HG02870 (cell line): ENCODE measurements around the gene PPL.

Source experiments
- ATAC-seq: cut with Tn5 transposase; IDR thresholded peaks from one replicate; pipeline ENCODE4 v1.9.1; 2021; ENCODE audit warnings: mild to moderate bottlenecking, moderate library complexity; ENCODE audit not compliant: unreplicated experiment

Gene PPL

DNA sequence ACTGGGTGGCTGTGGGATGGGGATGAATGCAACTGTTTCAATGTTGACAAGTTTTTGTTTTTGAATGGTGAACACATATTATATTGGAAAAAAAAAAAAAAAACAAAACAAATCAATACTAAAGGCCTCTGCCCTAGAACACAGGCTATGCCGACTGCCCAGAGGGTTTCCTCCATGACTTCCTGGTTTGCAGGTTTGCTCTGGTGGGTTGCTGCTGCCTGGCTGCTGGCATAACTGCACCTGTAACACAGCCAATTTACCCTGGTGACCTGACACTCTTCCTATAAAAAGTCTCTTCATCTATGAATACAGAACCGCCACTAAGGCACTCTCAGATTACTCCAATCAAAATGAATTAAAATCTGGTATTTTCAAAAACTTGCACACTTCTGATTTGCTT, 100.2 kb downstream of the PPL start:
- no peak for ATAC-seq

DNA sequence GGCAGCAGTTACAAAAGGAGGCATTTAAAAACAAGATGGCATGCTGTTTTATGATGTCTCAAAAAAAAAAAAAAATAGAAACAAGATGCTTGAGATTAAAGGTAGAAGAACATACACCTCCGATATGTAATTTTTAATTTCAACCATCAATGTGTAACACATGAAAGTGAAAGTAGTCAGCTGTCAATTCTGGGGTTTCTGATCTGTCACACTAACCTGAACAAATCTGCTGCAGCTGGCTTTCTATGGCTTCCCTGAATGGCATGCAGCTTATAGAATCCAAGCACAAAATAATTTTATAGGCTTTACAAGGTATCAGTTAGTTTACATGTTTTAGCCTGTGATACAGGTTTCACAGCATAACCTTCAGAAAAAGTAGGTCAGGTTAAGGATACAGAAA, 103.4 kb downstream of the PPL start:
- no peak for ATAC-seq

DNA sequence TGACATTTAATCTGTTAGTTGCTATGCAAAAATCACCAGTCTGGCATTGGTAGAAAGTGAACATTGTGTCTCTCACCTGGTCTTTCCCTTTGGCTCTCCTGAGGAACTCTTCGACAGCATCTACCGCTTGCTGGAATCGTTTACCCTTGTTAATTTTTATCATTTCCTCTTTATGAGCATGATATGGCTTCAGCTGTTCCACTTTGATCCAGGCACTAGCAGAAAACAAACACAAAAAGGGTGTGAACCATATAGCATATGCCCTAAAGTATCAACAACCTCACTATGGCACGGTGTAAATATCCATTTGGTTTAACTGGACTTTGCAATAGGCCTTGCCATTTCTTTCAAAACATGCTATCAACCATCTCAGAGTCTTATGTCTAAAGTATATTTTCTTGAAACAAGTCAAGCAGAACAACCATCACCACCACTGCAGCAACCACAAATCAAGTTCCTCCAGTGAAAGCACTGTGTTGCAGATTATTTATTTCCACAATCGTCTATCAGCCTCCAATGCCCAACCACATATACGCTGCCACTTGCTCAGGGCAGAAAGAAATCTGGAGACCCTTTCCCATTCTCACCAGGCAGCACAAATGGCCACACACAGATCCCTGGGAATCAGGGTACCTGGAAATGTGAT, 104.1 kb downstream of the PPL start:
- ATAC-seq: no peak
